SKM-1 (cell line): Measurements from ENCODE around the gene ATP8B4.
A peak's percentile ranks its signal among the peaks of the same experiment; 100 is the strongest.
"Not testable (repeated sequence)": the region's sequence is repeated elsewhere in the genome, so short reads cannot be mapped to it uniquely, and the experiment has no call there.

ENCODE experiments used
- DNase-seq: peaks from one replicate; lab custom pipeline; 2025; ENCODE audit not compliant: unreplicated experiment; lab: John Stamatoyannopoulos, UW

ATP8B4 gene, protein sequence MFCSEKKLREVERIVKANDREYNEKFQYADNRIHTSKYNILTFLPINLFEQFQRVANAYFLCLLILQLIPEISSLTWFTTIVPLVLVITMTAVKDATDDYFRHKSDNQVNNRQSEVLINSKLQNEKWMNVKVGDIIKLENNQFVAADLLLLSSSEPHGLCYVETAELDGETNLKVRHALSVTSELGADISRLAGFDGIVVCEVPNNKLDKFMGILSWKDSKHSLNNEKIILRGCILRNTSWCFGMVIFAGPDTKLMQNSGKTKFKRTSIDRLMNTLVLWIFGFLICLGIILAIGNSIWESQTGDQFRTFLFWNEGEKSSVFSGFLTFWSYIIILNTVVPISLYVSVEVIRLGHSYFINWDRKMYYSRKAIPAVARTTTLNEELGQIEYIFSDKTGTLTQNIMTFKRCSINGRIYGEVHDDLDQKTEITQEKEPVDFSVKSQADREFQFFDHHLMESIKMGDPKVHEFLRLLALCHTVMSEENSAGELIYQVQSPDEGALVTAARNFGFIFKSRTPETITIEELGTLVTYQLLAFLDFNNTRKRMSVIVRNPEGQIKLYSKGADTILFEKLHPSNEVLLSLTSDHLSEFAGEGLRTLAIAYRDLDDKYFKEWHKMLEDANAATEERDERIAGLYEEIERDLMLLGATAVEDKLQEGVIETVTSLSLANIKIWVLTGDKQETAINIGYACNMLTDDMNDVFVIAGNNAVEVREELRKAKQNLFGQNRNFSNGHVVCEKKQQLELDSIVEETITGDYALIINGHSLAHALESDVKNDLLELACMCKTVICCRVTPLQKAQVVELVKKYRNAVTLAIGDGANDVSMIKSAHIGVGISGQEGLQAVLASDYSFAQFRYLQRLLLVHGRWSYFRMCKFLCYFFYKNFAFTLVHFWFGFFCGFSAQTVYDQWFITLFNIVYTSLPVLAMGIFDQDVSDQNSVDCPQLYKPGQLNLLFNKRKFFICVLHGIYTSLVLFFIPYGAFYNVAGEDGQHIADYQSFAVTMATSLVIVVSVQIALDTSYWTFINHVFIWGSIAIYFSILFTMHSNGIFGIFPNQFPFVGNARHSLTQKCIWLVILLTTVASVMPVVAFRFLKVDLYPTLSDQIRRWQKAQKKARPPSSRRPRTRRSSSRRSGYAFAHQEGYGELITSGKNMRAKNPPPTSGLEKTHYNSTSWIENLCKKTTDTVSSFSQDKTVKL

DNA sequence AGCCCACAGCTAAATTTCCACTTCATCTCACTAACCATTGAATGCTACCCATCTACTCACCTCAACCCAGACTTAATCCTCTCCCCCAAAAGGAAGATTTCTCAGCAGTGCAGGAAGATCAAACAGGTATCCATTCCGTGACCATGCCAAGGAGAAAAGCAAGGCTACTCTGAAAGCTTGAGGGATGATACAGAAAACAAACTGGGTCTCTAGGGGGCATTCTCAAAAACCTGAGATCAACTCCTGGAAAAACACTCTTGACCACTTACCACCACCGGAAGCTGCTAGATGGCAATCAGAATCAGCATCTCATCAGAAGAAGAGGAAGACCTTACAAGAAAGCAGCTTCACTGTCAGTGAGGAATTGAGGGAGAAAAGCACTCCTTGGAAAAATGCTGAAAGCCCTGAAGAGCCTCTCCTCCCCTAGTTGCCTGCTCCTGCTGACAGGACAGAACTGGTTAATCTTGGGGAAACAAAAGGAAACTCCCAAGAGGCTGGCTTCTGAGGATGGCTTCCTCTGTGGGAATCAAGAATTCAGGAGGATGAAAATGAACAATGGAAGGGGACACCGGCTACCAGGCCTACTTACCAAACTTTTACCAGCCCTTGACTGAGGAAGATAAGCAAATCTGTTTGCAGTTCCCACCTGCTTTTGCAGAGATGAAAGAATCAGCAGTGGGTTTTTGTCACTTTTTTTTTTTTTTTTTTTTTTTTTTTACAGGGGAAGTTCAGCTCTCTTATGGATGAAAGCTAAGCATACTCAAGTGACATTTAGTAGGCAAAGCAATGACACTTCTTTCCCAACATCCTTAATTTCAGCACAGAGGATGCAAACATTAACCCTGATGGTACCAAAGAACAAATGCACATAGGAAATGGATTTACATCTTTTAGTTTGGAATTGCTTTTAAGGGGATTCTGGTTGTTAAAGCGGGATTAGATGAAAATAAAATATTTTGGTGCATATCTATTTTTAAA lies at the start of gene ATP8B4:
ATP8B4 (minus strand) TSS at position 171 of the 978 bp plus-strand sequence. CDS start 12,267 bp downstream, outside the sequence.
- DNase-seq: peak; percentile 35

DNA sequence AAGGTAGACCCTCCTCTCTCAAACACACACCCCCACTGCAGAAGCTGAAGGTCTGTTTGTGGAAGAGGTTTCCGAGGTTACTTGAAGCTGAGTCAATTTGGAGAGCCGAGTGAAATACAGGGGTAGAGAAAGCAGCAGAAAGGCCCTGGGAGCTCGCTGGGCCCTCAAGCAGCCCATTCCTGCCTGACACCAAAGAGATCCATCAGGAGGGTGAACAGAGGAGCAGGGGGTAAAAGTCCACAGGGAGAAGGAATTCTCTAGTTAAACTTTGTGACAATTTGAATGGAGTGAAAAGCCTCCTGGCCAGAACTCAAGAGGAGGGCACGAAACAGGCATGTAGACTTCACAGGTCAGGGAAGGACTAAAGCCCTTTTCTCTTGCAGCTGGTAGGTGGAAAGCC lies 49.3 kb upstream of the ATP8B4 start:
- no peak for DNase-seq

DNA sequence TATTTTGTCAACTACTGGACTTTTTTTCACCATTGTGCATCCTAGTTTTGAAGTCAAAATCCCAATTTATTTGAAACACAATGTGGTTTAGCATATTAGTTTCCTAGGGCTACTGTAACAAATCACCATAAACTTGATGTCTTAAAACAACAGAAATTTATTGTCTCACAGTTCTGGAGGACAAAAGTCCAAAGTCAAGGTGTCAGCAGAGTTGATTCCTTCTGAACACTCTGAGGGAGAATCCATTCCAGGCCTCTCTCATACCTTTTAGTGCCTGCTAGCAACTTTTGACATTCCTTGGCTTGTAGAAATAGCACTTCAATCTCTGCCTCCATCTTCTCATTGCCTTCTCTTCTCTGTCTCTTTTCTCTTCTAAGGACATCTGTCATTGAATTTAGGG lies 48.1 kb upstream of the ATP8B4 start:
- no peak for DNase-seq

DNA sequence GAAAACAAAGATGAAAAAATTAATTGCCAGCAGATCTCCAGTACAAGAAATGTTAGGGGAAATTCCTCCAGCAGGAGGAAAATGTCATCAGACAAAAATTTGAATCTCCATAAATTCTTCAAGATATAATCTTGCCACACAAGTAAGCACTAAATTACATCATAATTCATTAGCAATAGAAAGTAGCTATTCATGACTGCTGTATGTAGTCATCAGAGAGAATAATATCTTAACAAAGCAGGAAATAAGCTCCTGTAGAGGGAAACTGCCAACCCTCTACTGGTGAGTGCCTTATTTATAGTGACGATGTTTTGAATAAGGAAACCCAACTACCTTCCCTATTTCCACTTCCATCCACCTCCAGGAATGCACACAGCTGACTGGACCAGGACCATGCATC lies 47.2 kb upstream of the ATP8B4 start:
- no peak for DNase-seq

DNA sequence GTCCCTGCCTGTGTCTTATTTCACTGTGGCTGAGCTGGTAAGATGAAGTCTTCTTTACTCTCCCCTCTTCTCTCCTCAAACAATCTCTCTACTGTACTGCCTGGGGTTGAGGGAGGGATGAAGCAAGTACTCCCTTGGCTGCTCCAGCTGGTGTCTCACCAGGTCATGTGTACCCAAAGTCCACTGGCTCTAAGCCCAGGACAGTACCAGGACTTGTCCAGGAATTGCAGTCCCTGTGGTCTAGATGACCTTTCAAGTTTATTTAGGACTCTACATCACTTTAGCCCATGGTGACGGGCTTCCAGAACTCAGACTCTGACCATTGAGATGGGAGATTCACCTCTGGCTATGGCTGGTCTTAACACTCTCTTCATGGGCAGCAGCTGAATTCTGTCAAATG lies 45.4 kb upstream of the ATP8B4 start:
- DNase-seq: no peak

DNA sequence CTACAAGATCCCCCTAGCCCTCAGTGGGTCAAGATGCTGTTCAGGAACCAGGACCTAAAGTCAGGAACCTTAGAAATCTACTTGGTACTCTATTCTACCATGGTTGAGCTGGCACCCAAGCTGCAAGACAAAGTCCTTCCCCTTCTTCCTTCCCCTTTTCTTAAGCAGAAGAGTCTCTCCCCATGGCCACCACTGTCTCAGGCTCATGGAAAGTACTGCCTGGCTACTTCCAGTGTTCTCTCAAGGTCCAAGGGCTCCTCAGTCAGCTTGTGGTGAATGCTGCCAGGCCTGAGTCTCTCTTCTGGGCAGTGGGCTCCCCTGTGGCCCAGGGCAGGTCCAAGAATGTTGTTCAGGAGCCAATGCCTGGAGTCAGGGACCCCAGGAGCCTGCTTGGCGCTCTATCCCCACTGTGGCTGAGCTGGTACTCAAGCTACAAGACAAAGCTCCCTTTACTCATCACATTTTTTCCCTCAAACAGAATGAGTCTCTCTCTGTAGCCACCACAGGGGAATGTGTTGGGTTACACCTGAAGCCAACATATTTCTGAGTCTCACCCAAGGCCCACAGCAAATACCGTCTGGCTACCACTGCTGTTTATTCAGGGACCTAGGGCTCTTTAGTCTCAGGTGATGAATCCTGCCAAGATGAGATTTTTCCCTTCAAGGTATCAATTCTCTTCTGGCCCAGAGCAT lies 44.8 kb upstream of the ATP8B4 start:
- peak; percentile 54 for DNase-seq

DNA sequence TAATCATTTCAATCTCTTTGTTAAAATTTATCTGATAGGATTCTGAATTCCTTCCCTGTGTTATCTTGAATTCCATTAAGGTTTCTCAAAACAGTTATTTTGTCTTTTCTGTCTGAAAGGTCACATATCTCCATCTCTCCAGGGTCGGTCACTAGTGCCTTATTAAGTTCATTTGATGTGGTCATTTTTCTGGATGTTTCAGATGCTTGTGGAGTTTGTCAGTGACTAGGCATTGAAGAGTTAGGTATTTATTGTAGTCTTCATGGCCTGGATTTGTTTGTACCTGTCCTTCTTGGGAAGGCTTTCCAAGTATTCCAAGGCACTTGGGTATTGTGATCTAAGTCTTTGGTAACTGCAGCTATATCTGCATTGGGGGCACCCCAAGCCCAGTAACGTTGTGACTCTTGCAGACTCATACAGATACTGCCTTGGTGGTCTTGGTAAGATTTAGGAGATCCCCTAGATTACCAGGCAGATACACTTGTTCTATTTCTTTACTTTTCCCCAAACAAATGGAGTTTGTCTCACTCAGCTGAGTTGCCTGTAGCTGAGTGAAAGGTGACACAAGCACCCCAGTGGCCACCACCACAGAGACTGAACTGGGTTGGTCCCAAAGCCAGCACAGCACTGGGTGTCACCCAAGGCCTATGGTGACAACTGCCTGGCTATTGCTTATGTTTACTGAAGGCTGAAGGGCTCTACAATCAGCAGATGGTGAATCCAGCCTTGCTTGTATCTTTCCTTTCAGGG lies 44.1 kb upstream of the ATP8B4 start:
- no peak for DNase-seq

DNA sequence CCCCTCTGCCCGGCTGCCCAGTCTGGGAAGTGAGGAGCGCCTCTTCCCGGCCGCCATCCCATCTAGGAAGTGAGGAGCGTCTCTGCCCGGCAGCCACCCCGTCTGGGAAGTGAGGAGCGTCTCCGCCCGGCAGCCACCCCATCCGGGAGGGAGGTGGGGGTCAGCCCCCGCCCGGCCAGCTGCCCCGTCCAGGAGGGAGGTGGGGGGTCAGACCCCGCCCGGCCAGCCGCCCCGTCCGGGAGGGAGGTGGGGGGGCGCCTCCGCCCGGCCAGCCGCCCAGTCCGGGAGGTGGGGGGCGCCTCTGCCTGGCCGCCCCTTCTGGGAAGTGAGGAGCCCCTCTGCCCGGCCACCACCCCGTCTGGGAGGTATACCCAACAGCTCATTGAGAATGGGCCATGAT lies 39.2 kb upstream of the ATP8B4 start:
- DNase-seq: not testable (repeated sequence)

DNA sequence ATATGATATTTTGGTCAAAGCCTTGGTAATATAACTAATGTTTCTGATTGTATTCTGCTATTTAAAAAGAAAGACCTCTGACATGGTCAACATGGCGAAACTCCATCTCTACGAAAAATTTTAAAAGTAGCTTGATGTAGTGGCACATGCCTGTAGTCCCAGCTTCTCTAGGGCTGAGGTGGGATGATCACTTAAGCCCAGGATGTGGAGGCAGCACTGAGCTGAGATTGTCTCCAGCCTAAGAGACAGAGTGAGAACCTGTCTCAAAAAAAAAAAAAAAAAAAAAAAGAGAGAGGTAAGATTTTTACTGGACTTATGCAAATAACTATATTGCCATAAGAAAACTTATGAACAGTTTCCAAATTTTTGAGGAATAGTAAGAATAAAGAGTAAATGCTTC lies 32.4 kb upstream of the ATP8B4 start:
- DNase-seq: no peak

DNA sequence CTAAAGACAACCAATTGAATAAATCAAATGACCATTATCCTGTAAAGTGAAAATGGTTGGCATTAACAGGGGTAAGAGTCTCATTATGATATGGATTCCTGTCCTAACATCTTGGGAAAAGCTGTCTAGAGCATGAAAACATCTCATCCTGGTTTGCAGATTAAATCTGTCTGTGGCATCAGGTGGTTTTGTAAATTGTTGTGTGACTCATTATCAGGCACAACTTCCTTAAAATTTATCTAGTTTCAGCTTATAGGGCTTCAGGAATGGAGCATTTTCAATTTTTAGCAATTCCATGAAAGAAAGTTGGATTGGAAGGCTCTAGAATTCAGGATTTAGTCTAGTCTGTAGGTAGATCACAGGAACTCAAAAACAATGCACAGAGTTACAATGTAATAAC lies 31.8 kb upstream of the ATP8B4 start:
- DNase-seq: no peak

DNA sequence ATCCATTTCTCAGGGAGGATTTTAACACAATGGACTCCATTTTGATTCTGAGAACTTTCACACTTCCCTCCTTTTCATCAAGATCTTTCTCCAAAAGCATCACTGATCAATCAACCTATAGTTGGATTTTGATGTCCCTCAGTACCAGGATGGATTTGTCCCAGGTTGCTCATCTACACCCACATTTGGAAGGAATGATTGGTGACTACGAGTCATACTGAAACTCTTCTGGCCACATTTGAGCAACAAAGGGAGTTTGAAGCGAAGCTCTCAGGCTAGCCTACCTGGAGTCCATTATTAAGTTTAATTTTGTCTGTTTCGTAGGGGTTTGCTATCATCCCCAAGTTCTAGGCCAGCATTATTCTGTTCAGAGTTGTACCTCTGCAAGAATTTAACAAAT lies 31.3 kb upstream of the ATP8B4 start:
- DNase-seq: no peak

DNA sequence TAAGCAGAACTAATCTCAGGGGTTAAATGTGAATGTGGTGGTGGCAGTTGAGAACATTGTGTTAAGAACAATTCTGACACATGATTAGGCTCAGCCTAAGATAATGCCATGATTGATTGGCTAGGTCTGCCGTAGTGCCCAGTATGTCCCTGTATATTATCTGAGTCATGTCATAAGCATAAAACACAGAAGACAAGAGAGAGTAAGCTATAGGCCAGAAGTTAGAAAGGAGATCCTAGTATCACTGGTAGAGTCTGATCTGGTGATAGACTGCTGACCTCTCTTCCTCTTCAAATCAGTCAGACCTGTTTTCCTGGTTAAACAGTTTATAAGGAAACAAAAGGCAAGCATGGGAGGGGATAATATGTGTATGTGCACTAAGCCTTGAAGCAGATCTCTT lies 30.1 kb upstream of the ATP8B4 start:
- DNase-seq: no peak

DNA sequence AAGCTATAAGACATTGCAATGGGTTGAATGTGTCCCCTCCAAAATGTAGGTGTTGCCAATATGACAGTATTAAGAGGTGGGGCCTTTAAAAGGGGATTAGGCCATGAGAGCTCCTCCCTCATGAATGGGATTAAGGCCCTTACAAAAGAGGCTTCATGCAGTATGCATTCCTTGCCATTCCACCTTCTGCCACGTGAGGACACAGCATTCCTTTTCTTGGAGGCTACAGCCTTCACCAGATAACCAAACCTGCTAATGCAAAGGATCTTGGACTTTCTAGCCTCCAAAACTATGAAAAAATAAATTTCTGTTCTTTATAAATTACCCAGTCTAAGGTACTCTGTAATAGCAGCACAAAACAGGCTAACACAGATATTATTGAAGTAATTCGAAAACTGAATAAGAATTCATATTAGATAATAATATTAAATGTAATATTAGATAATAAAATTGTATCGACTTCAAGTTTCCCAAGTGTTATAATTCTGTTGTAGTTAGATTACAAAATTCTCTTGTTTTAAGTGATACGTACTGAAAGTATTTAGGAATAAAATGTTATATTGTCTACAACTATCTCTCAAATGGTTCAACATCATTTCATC lies 29.4 kb upstream of the ATP8B4 start:
- DNase-seq: no peak

DNA sequence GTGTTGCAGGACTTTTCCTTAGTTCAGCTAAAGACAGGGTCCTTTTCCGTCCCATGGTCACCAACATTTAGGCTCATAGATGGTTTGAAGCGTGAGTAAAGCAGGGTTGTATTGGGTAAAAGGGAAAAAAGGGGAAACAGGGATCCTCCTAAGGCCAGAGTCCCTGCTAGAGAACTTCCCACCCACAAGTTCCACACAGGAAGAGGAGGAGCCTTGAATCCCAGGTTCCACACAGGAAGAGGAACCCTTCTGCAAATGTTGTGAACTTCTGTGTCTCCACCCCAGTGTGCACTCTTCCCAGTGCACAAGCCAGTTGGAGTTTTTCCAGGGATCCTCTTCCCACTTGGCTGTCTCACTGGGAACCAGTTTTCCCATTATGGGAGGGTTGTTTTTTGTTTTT lies 27.6 kb upstream of the ATP8B4 start:
- no peak for DNase-seq

DNA sequence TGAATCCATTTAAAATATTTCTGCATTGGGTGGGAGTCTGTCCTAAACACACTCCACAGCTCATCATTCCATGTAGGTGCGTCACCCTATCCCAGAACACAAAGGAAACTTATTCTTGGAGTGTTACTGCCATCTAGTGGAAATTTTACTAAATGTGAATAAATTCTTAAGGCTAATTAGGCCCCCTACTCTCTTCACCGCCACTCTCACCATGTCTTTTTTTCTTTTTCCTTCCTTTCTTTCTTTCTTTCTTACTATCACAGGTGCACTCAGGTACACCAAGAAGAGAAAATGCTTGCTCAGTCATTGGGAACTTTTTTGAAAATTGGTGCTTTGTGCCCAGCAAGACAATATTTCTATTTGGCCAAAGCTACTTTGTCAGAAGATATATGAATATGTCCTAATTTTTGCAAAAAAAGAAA lies 26.4 kb upstream of the ATP8B4 start:
- no peak for DNase-seq

DNA sequence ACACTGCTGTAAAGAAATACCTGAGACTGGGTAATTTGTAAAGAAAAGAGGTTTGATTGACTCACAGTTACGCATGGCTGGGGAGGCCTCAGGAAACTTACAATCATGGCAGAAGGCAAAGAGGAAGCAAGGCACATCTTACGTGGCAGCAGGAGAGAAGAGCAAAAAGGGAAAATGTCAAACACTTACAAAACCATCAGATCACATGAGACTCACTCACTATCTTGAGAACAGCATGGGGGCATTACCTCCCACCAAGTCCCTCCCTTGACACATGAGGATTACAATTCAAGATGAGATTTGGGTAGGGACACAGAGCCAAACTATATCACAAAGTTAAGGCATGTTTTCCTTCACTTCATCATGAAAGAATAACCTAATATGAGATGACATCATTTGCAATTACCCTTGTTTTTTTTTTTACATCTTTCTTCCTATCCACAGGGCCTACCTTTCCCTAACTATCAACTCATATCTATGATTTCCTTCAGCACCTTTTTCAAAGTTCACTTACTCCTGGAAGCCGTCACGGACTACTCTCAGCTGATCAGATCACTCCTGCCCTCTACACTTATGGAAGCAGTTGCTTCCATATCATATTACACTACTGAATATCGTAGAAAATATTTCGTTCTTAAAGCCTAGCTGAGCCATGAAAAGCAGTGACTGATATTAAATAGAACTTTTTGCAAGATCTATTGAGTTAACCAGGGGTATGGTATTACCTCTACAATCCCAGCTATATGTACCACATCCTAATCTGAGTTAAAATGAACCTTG lies 25.5 kb upstream of the ATP8B4 start:
- no peak for DNase-seq

DNA sequence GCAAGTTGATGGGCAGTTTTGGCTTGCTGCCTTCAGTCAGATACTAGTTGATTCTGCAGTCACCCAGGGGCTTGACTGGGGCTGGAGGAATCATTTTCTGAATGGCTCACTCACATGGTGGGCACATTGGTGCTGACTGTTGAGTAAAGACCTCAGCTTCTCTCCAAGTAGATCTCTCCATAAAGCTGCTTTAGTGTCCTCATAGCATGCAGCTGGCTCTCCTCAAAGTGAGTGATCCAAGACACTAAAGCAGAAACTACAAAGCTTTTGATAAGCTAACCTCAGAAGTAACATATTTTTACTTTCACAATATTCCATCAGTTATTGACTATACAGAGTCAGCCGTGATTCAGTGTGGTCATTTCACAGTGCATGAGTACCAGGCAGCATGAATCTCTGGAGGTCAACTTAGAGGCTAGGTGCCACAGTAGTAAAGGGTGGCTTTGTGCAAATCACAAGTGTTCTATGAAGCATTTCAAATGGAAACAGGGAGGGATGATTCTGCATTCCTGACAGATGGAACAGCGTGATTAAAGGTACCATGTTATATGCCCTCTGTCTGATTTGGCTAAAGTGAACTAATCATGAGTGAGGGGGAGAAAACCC lies 24.3 kb upstream of the ATP8B4 start:
- no peak for DNase-seq
